Erythroblast (primary cell): Measurements from ENCODE around the gene MBL2.
A peak's percentile ranks its signal among the peaks of the same experiment; 100 is the strongest.

Source experiments
- DNase-seq, 2 experiments: peaks; one replicate each; lab custom pipeline; 2025; lab: John Stamatoyannopoulos, UW
- GATA1 ChIP-seq: IDR thresholded peaks from 2 replicates; pipeline ENCODE4 v1.6.1; 2011; ENCODE audit warnings: low read depth, mild to moderate bottlenecking, control low read depth, low read length, moderate library complexity
- POLR2A ChIP-seq: IDR thresholded peaks from 2 replicates; pipeline ENCODE4 v1.6.1; 2011; ENCODE audit warnings: mild to moderate bottlenecking, low read length

The MBL2 gene

DNA sequence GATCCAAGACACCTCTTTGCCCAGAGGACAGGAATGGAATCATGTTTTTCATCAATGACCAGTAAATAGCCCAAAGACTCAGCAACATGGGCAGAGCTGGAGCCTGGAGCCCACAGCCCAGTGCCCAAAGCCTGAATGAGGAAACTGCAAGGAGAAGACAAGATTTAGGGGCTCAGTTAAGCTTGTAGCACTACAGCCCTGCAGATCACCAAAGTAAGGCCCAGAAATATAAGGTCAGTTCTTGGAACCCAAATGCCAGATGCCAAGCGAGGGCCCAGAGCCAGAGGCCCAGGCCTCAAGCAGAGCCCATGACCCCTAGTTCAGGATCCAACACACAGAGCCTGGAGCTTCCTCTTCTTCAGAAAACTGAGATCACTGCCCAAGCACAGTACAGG, 32.4 kb downstream of the MBL2 start:
- TF ChIP-seq POLR2A, result no peak
- no peak for TF ChIP-seq GATA1
- DNase-seq, result no peak

DNA sequence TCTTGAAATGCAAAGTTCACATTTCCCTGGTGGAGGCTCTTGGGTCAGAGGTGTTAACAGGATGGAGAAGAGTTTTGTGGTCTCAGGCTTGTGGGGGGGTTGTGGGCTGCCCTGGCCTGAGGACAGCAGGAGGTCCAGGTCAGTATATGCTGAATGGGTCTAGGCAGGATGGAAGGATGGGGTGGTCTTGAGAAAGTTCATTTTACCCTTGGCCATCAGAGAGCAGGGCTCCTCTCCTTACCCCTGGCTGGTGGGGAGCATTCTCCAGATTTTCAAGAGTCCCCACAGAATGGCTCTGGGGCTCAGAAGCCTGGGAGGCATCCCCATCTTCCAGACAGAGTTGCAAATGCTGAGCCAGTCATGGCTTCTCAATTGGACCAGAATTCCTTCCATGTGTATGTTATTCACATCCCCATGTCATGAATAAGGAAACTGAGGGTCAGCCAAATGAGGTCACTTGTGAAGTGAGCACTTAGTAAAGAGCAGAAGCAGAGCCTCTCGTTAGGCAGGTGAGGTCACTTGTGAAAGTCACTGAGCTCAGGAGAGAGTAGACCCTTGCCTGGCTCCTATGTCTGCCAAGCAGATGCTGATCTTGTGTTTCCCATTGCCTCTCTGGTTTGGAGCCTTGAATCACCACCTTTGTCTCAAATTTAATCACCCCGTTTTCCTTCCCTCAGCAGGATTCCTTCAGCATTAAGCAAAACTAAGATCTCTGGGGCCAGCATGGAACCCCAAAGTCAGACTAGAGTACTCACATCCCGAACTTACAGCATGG, 33.0 kb downstream of the MBL2 start:
- no peak for DNase-seq
- TF ChIP-seq POLR2A (no peak), GATA1 (no peak)

DNA sequence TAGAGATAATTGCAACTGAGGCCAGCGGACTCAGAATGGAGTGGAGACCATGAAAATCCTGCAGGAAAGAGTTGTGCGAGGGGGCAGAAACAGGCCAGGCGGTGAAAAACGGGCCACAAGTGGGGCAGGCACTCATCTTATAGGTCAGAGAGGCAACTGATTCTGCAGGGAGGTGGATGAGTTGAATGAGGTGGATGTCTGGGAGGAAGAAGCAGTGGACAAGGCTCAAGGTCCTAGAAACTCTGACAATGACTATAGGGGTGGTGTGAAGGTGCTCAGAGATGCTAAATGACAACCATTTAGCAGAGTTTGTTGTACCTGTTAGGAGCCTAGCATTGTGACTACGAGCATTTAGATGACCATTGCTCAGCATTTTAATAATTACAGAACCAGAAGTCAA, 33.6 kb downstream of the MBL2 start:
- no peak for TF ChIP-seq GATA1
- no peak for TF ChIP-seq POLR2A
- DNase-seq, result no peak

DNA sequence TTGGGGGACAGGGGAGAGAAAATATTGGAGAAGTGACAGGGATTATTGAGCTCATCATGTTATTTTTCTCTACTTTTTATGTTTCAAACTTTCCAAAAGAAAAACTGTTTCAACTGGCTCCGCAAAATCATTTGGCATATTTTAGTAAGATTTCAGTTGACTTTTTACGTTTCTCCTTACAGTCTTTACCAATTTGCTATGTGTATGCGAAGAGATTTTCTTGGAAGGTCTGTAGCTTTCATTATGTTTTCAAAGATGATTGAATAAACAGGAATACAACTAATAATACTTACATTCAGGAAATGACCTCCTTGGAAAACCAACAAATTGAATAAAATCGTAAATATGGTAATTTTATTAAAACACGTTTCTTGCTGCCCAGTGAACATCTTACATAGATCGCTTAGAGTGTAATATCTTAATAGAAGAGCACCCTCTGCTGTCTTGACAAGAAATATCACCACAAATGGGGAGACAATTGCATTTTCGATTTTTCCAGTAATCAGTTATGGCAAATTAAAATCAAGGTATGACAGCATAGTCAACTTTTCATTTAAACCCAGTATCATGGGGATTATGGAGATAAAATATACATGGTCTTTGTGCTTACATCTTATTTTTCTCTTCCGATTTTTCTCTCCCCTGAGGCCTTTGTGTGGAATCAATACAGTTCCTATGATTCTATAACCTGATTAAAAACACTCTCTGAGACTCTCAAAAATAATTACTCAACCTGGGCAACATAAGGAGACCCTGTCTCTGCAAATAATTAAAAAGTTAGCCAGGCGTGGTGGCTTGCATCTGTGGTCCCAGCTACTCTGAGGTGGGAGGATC, 43.1 kb downstream of the MBL2 start:
- TF ChIP-seq GATA1 (no peak), POLR2A (no peak)
- peak; percentile 21 to 30 for DNase-seq

DNA sequence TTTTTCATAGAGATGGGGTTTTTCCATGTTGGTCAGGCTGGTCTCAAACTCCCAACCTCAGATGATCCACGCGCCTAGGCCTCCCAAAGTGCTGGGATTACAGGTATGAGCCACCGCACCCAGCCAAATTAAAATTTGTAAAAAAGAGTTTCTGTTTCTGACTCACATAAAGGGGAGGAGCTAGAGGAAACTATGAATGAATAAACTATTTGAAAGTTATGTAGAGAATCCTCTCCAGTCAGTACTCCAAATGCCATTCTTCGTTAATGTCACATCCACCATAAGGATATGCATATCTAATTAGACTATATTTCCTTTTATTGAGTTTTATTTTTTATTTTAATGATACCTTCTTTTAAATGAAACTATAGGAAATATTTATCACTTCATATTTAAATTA, 52.6 kb downstream of the MBL2 start:
- TF ChIP-seq GATA1, result no peak
- no peak for TF ChIP-seq POLR2A
- DNase-seq, result no peak
